ENCODE measurements around the gene BABAM2.

- TF ChIP-seq, protein P1, sequence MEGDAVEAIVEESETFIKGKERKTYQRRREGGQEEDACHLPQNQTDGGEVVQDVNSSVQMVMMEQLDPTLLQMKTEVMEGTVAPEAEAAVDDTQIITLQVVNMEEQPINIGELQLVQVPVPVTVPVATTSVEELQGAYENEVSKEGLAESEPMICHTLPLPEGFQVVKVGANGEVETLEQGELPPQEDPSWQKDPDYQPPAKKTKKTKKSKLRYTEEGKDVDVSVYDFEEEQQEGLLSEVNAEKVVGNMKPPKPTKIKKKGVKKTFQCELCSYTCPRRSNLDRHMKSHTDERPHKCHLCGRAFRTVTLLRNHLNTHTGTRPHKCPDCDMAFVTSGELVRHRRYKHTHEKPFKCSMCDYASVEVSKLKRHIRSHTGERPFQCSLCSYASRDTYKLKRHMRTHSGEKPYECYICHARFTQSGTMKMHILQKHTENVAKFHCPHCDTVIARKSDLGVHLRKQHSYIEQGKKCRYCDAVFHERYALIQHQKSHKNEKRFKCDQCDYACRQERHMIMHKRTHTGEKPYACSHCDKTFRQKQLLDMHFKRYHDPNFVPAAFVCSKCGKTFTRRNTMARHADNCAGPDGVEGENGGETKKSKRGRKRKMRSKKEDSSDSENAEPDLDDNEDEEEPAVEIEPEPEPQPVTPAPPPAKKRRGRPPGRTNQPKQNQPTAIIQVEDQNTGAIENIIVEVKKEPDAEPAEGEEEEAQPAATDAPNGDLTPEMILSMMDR (IDR thresholded peaks at IDR 0.05; ENCODE audit: insufficient read depth, low read length, poor library complexity, severe bottlenecking): no peak
- no peak for TF ChIP-seq EZH2phosphoT487 (conservative IDR thresholded peaks at IDR 0.05; ENCODE audit: low read length)
These were observed 23.7 kb downstream of the BABAM2 start for GRCh38 chr2:27914041-27914804.

Measured in SU-DHL-6 (cell line).